Measurements from ENCODE around the gene ALG2. TPM values are rescaled to one million over a fixed set of nuclear protein-coding genes. Genes with fewer than 3 reads are reported as not detected.
A peak's percentile ranks its signal among the peaks of the same experiment; 100 is the strongest.

The ALG2 gene
- total RNA-seq, 1 experiment from 2014 or later, result 39.8 TPM

GRCh38 chr9:99237356-99237755 is 15.6 kb upstream of the ALG2 start:
- BruUV-seq (replicated peaks), result no TSS peak
- DNase-seq, result peak in 1 of 2 experiments; percentile 53
- no peaks in the 10 kb centered on the region; the same call in 1 of the 2 replicates for H3K36me3 ChIP-seq (ENCODE audit: control insufficient read depth, insufficient read depth, low read length)
- Mint-ChIP-seq H3K9me3 (ENCODE audit: unreplicated experiment) (no peaks in the 10 kb centered on the region), H3K36me3 (ENCODE audit: insufficient read depth, unreplicated experiment) (no peaks in the 10 kb centered on the region), H3K4me1 (ENCODE audit: low read depth, unreplicated experiment) (no peaks in the 10 kb centered on the region), H3K27me3 (ENCODE audit: insufficient read depth, unreplicated experiment) (no peaks in the 10 kb centered on the region), H3K4me3 (ENCODE audit: unreplicated experiment) (peak overlapping the region; percentile 14), H3K27ac (ENCODE audit: unreplicated experiment) (peak overlapping the region; percentile 47)
- H3K27me3 ChIP-seq (replicated peaks; ENCODE audit: control insufficient read depth, insufficient read depth, low read length), result no peaks in the 10 kb centered on the region
- ChIA-PET POLR2A (no interaction called here), CTCF (interaction anchor here (0.5 to 0.7 kb wide), 2 partner anchors 14 to 21 kb away, joined by 3 read pairs; no protein-coding TSS in a partner anchor)
- H3K4me3 ChIP-seq (ENCODE audit: low read depth, low read length), result no peak overlapping the region
- intact Hi-C loops (cut with micrococcal nuclease; ENCODE audit: unreplicated experiment), result no loop called here
- H3K4me1 ChIP-seq, result peaks cover 17% of the 10 kb centered on the region
- TF ChIP-seq CTCF (IDR thresholded peaks at IDR 0.05; ENCODE audit: insufficient read depth in 1 of 2, low read depth in 1 of 2, low read length in 1 of 2, severe bottlenecking in 1 of 2, unreplicated experiment in 1 of 2), result no peak
- no peaks in the 10 kb centered on the region for H3K9me3 ChIP-seq

GRCh38 chr9:99235926-99236634 is 14.3 kb upstream of the ALG2 start:
- Histone ChIP-seq H3K4me3 (ENCODE audit: low read depth, low read length) (no peak overlapping the region), H3K4me1 (peaks cover 17% of the 10 kb centered on the region), H3K9me3 (no peaks in the 10 kb centered on the region), H3K36me3 (ENCODE audit: control insufficient read depth, insufficient read depth, low read length) (no peaks in the 10 kb centered on the region), H3K27me3 (replicated peaks; ENCODE audit: control insufficient read depth, insufficient read depth, low read length) (no peaks in the 10 kb centered on the region)
- no peak for DNase-seq
- Mint-ChIP-seq H3K4me3 (ENCODE audit: unreplicated experiment) (no peak overlapping the region), H3K36me3 (ENCODE audit: insufficient read depth, unreplicated experiment) (peaks cover 12% of the 10 kb centered on the region), H3K4me1 (ENCODE audit: low read depth, unreplicated experiment) (no peaks in the 10 kb centered on the region), H3K9me3 (ENCODE audit: unreplicated experiment) (no peaks in the 10 kb centered on the region), H3K27ac (ENCODE audit: unreplicated experiment) (no peak overlapping the region), H3K27me3 (ENCODE audit: insufficient read depth, unreplicated experiment) (no peaks in the 10 kb centered on the region)
- ChIA-PET CTCF (no interaction called here), POLR2A (no interaction called here)
- no peak for TF ChIP-seq CTCF (IDR thresholded peaks at IDR 0.05; ENCODE audit: insufficient read depth in 1 of 2, low read depth in 1 of 2, low read length in 1 of 2, severe bottlenecking in 1 of 2, unreplicated experiment in 1 of 2)
- no TSS peak for BruUV-seq (replicated peaks)
- intact Hi-C loops (cut with micrococcal nuclease; ENCODE audit: unreplicated experiment), result no loop called here

GRCh38 chr9:99235069-99235468 is 13.3 kb upstream of the ALG2 start:
- intact Hi-C loops (cut with micrococcal nuclease; ENCODE audit: unreplicated experiment), result no loop called here
- DNase-seq, result no peak
- Mint-ChIP-seq H3K4me3 (ENCODE audit: unreplicated experiment) (no peak overlapping the region), H3K4me1 (ENCODE audit: low read depth, unreplicated experiment) (no peaks in the 10 kb centered on the region), H3K27me3 (ENCODE audit: insufficient read depth, unreplicated experiment) (no peaks in the 10 kb centered on the region), H3K9me3 (ENCODE audit: unreplicated experiment) (no peaks in the 10 kb centered on the region), H3K36me3 (ENCODE audit: insufficient read depth, unreplicated experiment) (peaks cover 21% of the 10 kb centered on the region), H3K27ac (ENCODE audit: unreplicated experiment) (peak overlapping the region; percentile 44)
- TF ChIP-seq CTCF (IDR thresholded peaks at IDR 0.05; ENCODE audit: insufficient read depth in 1 of 2, low read depth in 1 of 2, low read length in 1 of 2, severe bottlenecking in 1 of 2, unreplicated experiment in 1 of 2), result no peak
- H3K4me1 ChIP-seq, result peaks cover 17% of the 10 kb centered on the region
- no peaks in the 10 kb centered on the region for H3K27me3 ChIP-seq (replicated peaks; ENCODE audit: control insufficient read depth, insufficient read depth, low read length)
- CTCF ChIA-PET, result no interaction called here
- H3K36me3 ChIP-seq (ENCODE audit: control insufficient read depth, insufficient read depth, low read length), result no peaks in the 10 kb centered on the region
- BruUV-seq (replicated peaks), result no TSS peak
- POLR2A ChIA-PET, result no interaction called here
- H3K9me3 ChIP-seq, result no peaks in the 10 kb centered on the region
- no peak overlapping the region for H3K4me3 ChIP-seq (ENCODE audit: low read depth, low read length)
